Skeletal muscle tissue (tissue), 4 donors: ENCODE measurements around the gene UGT1A10. TPM values are rescaled to one million over a fixed set of nuclear protein-coding genes. Genes with fewer than 3 reads are reported as not detected.
"Not testable (repeated sequence)": the region's sequence is repeated elsewhere in the genome, so short reads cannot be mapped to it uniquely, and the experiment has no call there.

ENCODE experiments used
- H3K27ac ChIP-seq: one replicate; pipeline ENCODE4 v1.7.0; 2013; ENCODE audit warnings: mild to moderate bottlenecking, low read depth, low read length, inconsistent platforms
- H3K27me3 ChIP-seq, 3 donors: one replicate each; pipeline ENCODE4 v1.7.0; 2013; ENCODE audit warnings: low read length in 3 of 3; ENCODE audit not compliant: control insufficient read depth in 3 of 3, insufficient read depth in 3 of 3
- H3K36me3 ChIP-seq, 3 donors: one replicate each; pipeline ENCODE4 v1.7.0; 2013; ENCODE audit warnings: low read length in 3 of 3; ENCODE audit not compliant: control insufficient read depth in 3 of 3, insufficient read depth in 3 of 3
- H3K4me1 ChIP-seq, 3 donors: one replicate each; pipeline ENCODE4 v1.7.0; 2013; ENCODE audit warnings: low read length in 3 of 3, mild to moderate bottlenecking in 3 of 3; ENCODE audit not compliant: control insufficient read depth in 3 of 3, insufficient read depth in 3 of 3
- H3K4me3 ChIP-seq, 3 donors: one replicate each; pipeline ENCODE4 v1.7.0; 2013; ENCODE audit warnings: low read length in 3 of 3
- H3K9ac ChIP-seq, 3 donors: one replicate each; pipeline ENCODE4 v1.7.0; 2013; ENCODE audit warnings: low read length in 3 of 3, mild to moderate bottlenecking in 3 of 3, moderate library complexity in 2 of 3, low read depth in 1 of 3
- H3K9me3 ChIP-seq, 3 donors: one replicate each; pipeline ENCODE4 v1.7.0; 2013; ENCODE audit warnings: low read length in 3 of 3; ENCODE audit not compliant: control insufficient read depth in 3 of 3
- total RNA-seq: library from RNA; depleted of rRNA; stranded (reverse); fragments of >200 nt; gene quantifications from one replicate; pipeline ENCODE4 v1.2.3, GENCODE V29; 2014
- donor health status: Osteomylitis.

The UGT1A10 gene
- total RNA-seq, 1 donor from 2014 or later: not detected

- no peaks in the 10 kb centered on the region for H3K4me1 ChIP-seq
- peaks cover 0 to 2% (median 0%) of the 10 kb centered on the region in 3 donors for H3K9me3 ChIP-seq
- peaks cover 0 to 12% (median 0%) of the 10 kb centered on the region in 3 donors for H3K27me3 ChIP-seq
- H3K4me3 ChIP-seq: no peak within 1 kb of the TSS
- H3K9ac ChIP-seq: no peak within 1 kb of the TSS
- no peak within 1 kb of the TSS for H3K27ac ChIP-seq
- no peaks in the 10 kb centered on the region for H3K36me3 ChIP-seq
These were observed 82.3 kb downstream of the UGT1A10 start, which contains the start of gene UGT1A4 for GRCh38 chr2:233718552-233718951. TSS of gene UGT1A4 (plus strand) at chr2:233718736. CDS start at chr2:233718821, 85 bp downstream.

DNA sequence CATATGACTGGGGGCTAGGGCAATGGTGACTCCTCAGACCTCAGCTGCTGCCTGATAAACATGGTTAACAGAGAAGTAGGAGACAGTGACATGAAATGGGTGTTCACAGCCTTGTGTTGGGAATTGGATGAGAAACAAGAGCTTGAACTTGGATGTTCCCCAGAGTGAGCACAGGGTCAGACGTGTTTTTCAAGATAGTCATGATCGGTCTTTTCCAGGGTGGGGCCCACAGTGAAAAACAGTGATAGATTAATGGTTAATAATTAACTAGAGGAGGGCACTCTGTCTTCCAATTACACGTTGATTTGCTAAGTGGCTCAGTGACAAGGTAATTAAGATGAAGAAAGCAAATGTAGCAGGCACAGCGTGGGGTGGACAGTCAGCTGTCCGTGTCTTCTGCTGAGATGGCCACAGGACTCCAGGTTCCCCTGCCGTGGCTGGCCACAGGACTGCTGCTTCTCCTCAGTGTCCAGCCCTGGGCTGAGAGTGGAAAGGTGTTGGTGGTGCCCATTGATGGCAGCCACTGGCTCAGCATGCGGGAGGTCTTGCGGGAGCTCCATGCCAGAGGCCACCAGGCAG lies 92.6 kb downstream of the UGT1A10 start, which contains the start of gene UGT1A3:
TSS of gene UGT1A3 (plus strand) at position 320 of the 579 bp plus-strand sequence. CDS start at position 405, 85 bp downstream.
- Histone ChIP-seq H3K27me3 (no peaks in the 10 kb centered on the region), H3K4me3 (no peak within 1 kb of the TSS), H3K27ac (no peak within 1 kb of the TSS), H3K9me3 (no peaks in the 10 kb centered on the region), H3K4me1 (no peaks in the 10 kb centered on the region), H3K36me3 (no peaks in the 10 kb centered on the region), H3K9ac (no peak within 1 kb of the TSS)

- not testable (repeated sequence) for H3K4me1 ChIP-seq, H3K27ac ChIP-seq, H3K36me3 ChIP-seq, H3K9ac ChIP-seq, H3K9me3 ChIP-seq, H3K4me3 ChIP-seq
- H3K27me3 ChIP-seq: peaks cover 0 to 10% (median 0%) of the 10 kb centered on the region in 3 donors
These were observed 100.8 kb downstream of the UGT1A10 start for GRCh38 chr2:233736868-233737653.

GRCh38 chr2:233740870-233741269 lies 104.6 kb downstream of the UGT1A10 start:
- H3K9ac ChIP-seq: no peak overlapping the region
- no peaks in the 10 kb centered on the region for H3K4me1 ChIP-seq
- H3K27ac ChIP-seq: no peak overlapping the region
- no peak overlapping the region for H3K4me3 ChIP-seq
- H3K36me3 ChIP-seq: no peaks in the 10 kb centered on the region
- H3K9me3 ChIP-seq: no peaks in the 10 kb centered on the region
- peaks cover 0 to 10% (median 0%) of the 10 kb centered on the region in 3 donors for H3K27me3 ChIP-seq

DNA sequence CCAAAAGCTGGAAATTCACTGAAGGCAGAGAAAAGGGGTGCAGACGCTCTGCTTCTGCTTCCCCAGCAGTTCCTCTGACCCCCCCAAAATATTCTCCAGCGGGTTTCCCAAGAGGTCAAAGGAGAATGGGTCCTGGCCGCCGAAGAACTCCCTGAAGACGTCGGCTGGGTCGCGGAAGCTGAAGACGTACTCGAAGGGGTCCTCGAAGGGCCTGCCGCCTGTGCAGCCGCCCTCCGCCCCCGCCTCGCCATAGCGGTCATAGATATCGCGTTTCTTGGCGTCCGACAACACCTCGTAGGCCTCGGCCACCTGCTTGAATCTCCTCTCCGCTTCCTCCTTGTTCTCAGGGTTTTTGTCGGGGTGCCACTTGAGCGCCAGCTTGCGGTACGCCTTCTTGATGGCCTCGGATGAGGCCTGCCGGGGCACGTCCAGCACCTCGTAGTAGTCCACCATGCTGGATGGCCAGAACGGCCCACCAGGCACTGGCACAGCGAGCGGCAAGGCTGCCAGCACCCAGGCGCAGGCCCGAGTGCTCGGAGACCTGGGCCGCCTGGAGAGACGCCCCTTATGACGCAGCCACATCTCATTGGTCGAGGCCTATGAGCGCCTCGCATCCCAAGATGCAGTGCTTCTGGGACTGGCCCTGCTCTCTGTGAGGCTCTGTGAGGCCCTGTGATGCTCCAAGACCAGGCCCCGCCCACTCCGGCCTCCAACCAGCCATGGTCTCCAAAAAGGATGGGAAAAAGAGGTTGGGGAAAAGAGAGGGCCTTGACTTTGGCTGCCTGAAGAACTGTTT lies 107.4 kb downstream of the UGT1A10 start:
- Histone ChIP-seq H3K27ac (no peak overlapping the region), H3K4me3 (no peak overlapping the region), H3K27me3 (peaks cover 0 to 10% (median 0%) of the 10 kb centered on the region in 3 donors), H3K4me1 (no peaks in the 10 kb centered on the region), H3K36me3 (no peaks in the 10 kb centered on the region), H3K9ac (no peak overlapping the region), H3K9me3 (no peaks in the 10 kb centered on the region)

DNA sequence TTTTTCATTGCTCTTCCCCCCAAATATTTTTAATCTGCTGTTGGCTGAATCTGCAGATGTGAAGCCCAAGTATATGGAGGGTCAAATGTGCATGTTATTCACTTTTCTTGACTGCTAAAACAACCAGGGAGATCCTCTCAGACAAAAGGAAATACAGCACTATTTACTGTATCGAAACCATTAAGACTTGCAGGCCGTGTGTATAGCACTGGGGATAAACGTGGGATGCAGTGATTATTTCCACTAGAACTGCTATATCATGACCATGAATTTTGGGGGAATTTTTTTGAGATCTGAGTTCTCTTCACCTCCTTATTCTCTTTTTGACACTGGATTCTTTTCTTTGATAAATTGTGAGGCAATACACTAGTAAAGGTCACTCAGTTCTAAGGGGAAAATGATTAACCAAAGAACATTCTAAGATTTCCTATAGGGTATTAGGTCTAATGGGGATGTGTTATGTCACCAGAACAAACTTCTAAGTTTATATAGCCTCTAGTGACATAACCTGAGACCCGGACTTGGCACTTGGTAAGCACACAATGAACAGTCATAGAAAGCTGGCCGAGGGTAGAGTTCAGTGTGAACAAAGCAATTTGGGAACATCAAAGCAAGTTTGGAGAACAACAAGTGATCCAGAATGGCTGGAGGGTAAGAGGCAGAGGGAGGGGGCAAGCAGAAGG lies 109.0 kb downstream of the UGT1A10 start:
- Histone ChIP-seq H3K9ac (no peak overlapping the region), H3K27me3 (peaks cover 0 to 10% (median 0%) of the 10 kb centered on the region in 3 donors), H3K9me3 (no peaks in the 10 kb centered on the region), H3K4me3 (no peak overlapping the region), H3K36me3 (no peaks in the 10 kb centered on the region), H3K27ac (no peak overlapping the region), H3K4me1 (no peaks in the 10 kb centered on the region)

DNA sequence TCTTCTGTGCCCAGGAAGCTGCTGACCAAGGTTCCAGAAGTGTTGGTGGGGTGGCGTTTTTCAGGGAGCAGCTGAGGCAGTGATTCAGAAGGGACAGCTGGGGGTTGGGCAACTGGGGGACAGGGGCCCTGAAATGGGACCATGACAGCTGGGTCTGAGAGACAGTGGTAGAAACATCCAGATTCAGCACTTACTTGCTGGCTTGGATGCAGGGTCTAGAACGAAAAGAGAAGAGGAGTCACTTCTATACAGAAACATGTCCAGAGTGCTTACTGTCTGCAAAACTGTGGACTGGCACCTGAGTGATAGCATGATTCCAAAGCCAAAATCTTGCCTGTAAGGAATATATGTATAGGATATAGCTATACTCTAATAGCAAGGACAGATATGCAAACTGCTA lies 109.6 kb downstream of the UGT1A10 start:
- H3K9ac ChIP-seq, H3K36me3 ChIP-seq, H3K4me1 ChIP-seq, H3K4me3 ChIP-seq, H3K27ac ChIP-seq, H3K9me3 ChIP-seq: not testable (repeated sequence)
- peaks cover 0 to 10% (median 0%) of the 10 kb centered on the region in 3 donors for H3K27me3 ChIP-seq

DNA sequence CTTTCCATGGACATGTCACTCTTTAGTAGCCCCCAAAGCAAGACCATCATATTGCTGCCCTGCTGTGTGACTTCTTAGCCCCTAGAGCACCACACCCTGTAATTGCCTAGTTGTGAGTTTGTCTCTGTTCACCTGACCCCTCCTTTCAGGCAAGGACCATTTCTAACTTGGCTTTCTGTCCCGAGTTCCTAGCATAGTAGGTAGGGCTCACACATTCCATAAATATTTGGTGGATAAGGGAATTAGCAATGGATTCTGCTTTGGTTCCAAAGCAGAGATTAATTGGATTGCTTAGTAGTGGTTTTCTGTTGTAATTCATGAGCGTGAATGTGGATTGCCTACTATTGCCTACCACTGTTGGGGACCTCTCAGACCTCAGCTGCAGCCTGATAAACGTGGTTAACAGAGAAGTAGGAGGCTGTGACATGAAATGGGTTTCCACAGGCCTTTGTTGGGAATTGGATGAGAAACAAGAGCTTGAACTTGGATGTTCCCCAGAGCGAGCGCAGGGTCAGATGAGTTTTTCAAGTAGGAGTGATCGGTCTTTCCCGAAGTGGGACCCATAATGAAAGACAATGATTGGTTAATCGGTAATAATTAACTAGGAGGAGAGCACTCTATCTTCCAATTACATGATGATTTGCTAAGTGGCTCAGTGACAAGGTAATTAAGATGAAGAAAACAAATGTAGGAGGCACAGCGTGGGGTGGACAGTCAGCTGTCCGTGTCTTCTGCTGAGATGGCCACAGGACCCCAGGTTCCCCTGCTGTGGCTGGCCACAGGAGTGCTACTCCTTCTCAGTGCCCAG lies 110.4 kb downstream of the UGT1A10 start:
- H3K9ac ChIP-seq: no peak overlapping the region
- peaks cover 0 to 3% (median 0%) of the 10 kb centered on the region in 3 donors for H3K27me3 ChIP-seq
- no peaks in the 10 kb centered on the region for H3K36me3 ChIP-seq
- no peaks in the 10 kb centered on the region for H3K4me1 ChIP-seq
- no peak overlapping the region for H3K27ac ChIP-seq
- H3K9me3 ChIP-seq: no peaks in the 10 kb centered on the region
- H3K4me3 ChIP-seq: no peak overlapping the region

DNA sequence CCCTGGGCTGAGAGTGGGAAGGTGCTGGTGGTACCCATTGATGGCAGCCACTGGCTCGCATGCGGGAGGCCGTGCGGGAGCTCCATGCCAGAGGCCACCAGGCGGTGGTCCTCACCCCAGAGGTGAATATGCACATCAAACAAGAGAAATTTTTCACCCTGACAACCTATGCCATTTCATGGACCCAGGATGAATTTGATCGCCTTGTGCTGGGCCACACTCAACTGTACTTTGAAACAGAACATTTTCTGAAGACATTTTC lies 111.0 kb downstream of the UGT1A10 start:
- Histone ChIP-seq H3K4me3 (no peak overlapping the region), H3K36me3 (no peaks in the 10 kb centered on the region), H3K4me1 (no peaks in the 10 kb centered on the region), H3K9ac (no peak overlapping the region), H3K9me3 (no peaks in the 10 kb centered on the region), H3K27ac (no peak overlapping the region), H3K27me3 (no peaks in the 10 kb centered on the region)
